ENCODE results near the gene CGB8. TPM values are rescaled to one million over a fixed set of nuclear protein-coding genes. Genes with fewer than 3 reads are reported as not detected.

Gene CGB8
- total and polyA plus RNA-seq, 2 of the 4 experiments (the other 2 are of a cell fraction): 0.48 TPM; not detected in 1

GRCh38 chr19:49091391-49092038, 42.6 kb upstream of the CGB8 start:
- ChIA-PET CTCF (no interaction called here), POLR2A (ENCODE audit: unreplicated experiment) (no interaction called here)
- H2AK5ac ChIP-seq (ENCODE audit: low read depth, low read length): no peak overlapping the region
- no peak overlapping the region for H3K56ac ChIP-seq (ENCODE audit: extremely low read depth, insufficient read depth, low read length)
- intact Hi-C loops (cut with micrococcal nuclease) (no loop called here), dilution Hi-C loops (cut with HindIII; ENCODE audit: low sequenced_read_pairs, unreplicated experiment) (no loop called here), in situ Hi-C loops (cut with MboI; ENCODE audit: low sequenced_read_pairs) (no loop called here)
- no peak overlapping the region for H3K18ac ChIP-seq (ENCODE audit: low read depth, low read length)
- no peak overlapping the region for H3K23ac ChIP-seq (ENCODE audit: low read depth, low read length)
- TF ChIP-seq CHD1 (IDR thresholded peaks at IDR 0.05; ENCODE audit: low read depth, low read length) (no peak), CEBPB (IDR thresholded peaks at IDR 0.05; ENCODE audit: low read depth, low read length) (no peak), MAFK (IDR thresholded peaks at IDR 0.05; ENCODE audit: low read depth, low read length) (no peak), RFX5 (IDR thresholded peaks at IDR 0.05; ENCODE audit: low read depth, low read length) (no peak), USF2 (IDR thresholded peaks at IDR 0.05; ENCODE audit: low read depth, low read length) (no peak), MXI1 (IDR thresholded peaks at IDR 0.05; ENCODE audit: borderline replicate concordance, low read depth, low read length) (no peak), SMC3 (IDR thresholded peaks at IDR 0.05; ENCODE audit: low read depth, low read length) (no peak), MAZ (IDR thresholded peaks at IDR 0.05; ENCODE audit: borderline replicate concordance, low read depth, low read length) (no peak), NFE2L2 (IDR thresholded peaks at IDR 0.05; ENCODE audit: low read depth, low read length) (no peak), RAD21 (IDR thresholded peaks at IDR 0.05; ENCODE audit: low read length) (no peak), FOS (IDR thresholded peaks at IDR 0.05; ENCODE audit: low read depth, low read length) (no peak), RCOR1 (IDR thresholded peaks at IDR 0.05; ENCODE audit: insufficient replicate concordance, low read length) (no peak), POLR2A (IDR thresholded peaks at IDR 0.05; ENCODE audit: low read depth, low read length) (no peak), BHLHE40 (IDR thresholded peaks at IDR 0.05; ENCODE audit: low read depth, low read length) (no peak)
- TF ChIP-seq, protein P1, sequence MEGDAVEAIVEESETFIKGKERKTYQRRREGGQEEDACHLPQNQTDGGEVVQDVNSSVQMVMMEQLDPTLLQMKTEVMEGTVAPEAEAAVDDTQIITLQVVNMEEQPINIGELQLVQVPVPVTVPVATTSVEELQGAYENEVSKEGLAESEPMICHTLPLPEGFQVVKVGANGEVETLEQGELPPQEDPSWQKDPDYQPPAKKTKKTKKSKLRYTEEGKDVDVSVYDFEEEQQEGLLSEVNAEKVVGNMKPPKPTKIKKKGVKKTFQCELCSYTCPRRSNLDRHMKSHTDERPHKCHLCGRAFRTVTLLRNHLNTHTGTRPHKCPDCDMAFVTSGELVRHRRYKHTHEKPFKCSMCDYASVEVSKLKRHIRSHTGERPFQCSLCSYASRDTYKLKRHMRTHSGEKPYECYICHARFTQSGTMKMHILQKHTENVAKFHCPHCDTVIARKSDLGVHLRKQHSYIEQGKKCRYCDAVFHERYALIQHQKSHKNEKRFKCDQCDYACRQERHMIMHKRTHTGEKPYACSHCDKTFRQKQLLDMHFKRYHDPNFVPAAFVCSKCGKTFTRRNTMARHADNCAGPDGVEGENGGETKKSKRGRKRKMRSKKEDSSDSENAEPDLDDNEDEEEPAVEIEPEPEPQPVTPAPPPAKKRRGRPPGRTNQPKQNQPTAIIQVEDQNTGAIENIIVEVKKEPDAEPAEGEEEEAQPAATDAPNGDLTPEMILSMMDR (conservative IDR thresholded peaks at IDR 0.05; ENCODE audit: low read depth, low read length): no peak
- TF ChIP-seq, protein P2, sequence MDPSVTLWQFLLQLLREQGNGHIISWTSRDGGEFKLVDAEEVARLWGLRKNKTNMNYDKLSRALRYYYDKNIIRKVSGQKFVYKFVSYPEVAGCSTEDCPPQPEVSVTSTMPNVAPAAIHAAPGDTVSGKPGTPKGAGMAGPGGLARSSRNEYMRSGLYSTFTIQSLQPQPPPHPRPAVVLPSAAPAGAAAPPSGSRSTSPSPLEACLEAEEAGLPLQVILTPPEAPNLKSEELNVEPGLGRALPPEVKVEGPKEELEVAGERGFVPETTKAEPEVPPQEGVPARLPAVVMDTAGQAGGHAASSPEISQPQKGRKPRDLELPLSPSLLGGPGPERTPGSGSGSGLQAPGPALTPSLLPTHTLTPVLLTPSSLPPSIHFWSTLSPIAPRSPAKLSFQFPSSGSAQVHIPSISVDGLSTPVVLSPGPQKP (IDR thresholded peaks at IDR 0.05; ENCODE audit: borderline replicate concordance, low read depth, low read length): no peak
- WGBS, 2 experiments (ENCODE audit: extremely low coverage in 2 of 2, insufficient read length in 1 of 2): 100% methylated on average over 8 of the region's 17 CpGs; no CpG with 5 or more reads in 1 of the 2 experiments
- no peak overlapping the region for H2BK120ac ChIP-seq (ENCODE audit: low read depth, low read length)
- H2AFZ ChIP-seq (replicated peaks; ENCODE audit: low read length, poor library complexity): no peak overlapping the region
- H2AK9ac ChIP-seq (replicated peaks; ENCODE audit: low read depth, low read length, poor library complexity): no peak overlapping the region
- no peaks in the 10 kb centered on the region for H3K9me3 ChIP-seq (ENCODE audit: control insufficient read depth, insufficient read depth, low read length)
- BruUV-seq (replicated peaks): no TSS peak
- H2BK15ac ChIP-seq (ENCODE audit: low read depth, low read length): no peak overlapping the region
- no peaks in the 10 kb centered on the region for H3K27me3 ChIP-seq (ENCODE audit: control insufficient read depth, insufficient read depth, low read length)
- H3K4me1 ChIP-seq (ENCODE audit: control insufficient read depth, insufficient read depth, low read length): peaks cover 3% of the 10 kb centered on the region
- H2BK5ac ChIP-seq (ENCODE audit: low read depth, low read length, poor library complexity, severe bottlenecking): no peak overlapping the region
- H3K4me3 ChIP-seq (ENCODE audit: insufficient read depth, low read depth, low read length): no peak overlapping the region
- H3K4ac ChIP-seq (ENCODE audit: low read depth, low read length): no peak overlapping the region
- no peak overlapping the region for H3K9ac ChIP-seq (ENCODE audit: low read depth, low read length)
- peaks cover 65% of the 10 kb centered on the region for H3K36me3 ChIP-seq (ENCODE audit: control insufficient read depth, insufficient read depth, low read length)
- H4K5ac ChIP-seq (ENCODE audit: low read depth, low read length): no peak overlapping the region
- no peak overlapping the region for H4K91ac ChIP-seq (ENCODE audit: insufficient read depth, low read depth, low read length)
- DNase-seq (no peak), ATAC-seq (ENCODE audit: low read depth) (no peak)
- peaks cover 34 to 63% of the 10 kb centered on the region in 2 experiments for H3K79me1 ChIP-seq (ENCODE audit: low read depth in 1 of 2, low read length in 2 of 2)
- no peaks in the 10 kb centered on the region for H3K9me1 ChIP-seq (ENCODE audit: insufficient read depth, low read length)
- H4K20me1 ChIP-seq (ENCODE audit: insufficient read depth, low read length): peaks cover 77% of the 10 kb centered on the region
- H3K27ac ChIP-seq (ENCODE audit: insufficient read depth, low read length): no peak overlapping the region
- H3K14ac ChIP-seq (replicated peaks; ENCODE audit: low read depth, low read length): no peak overlapping the region
- no peak overlapping the region for H4K8ac ChIP-seq (ENCODE audit: low read depth in 2 of 2, low read length in 2 of 2)
- no peak overlapping the region for H2BK20ac ChIP-seq (ENCODE audit: low read depth, low read length)
- H3K4me2 ChIP-seq (ENCODE audit: low read depth, low read length): no peak overlapping the region

Data from IMR-90 (cell line).